ENCODE measurements around the gene TMC5.
A peak's percentile ranks its signal among the peaks of the same experiment; 100 is the strongest.

Gene TMC5

GRCh38 chr16:19518388-19518787 lies 100.7 kb downstream of the TMC5 start:
- TF ChIP-seq CTCF (IDR thresholded peaks at IDR 0.05; ENCODE audit: extremely low read depth, insufficient read depth, missing control alignments) = no peak
- in situ Hi-C loops (cut with MboI; ENCODE audit: low pct_unique_long_range_greater_than_20kb, low sequenced_read_pairs, unreplicated experiment) = no loop called here
- DNase-seq (ENCODE audit: low spot score) = no peak

DNA sequence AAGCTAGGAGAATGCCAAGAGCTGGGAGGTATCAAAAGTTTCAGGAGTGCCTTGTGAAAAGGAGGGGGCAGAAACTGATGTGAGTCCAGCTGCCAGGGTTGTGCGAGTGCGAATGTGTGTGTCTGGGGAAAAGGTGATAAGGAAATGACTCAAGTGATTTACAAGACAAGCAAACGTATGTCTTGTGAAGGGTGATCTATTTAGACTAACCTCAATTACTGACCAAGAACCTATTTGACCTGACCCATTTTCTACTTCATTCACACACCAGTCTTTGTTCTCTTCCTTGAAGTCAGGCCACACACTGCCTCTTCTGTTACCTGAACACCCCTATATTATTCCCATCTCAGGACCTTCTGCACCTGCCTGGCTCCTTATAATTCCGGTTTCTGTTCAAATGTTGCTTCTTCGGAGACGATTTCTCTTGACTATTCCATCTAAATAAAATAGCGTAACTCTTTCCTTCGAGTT lies 103.2 kb downstream of the TMC5 start:
- DNase-seq (ENCODE audit: low spot score) = peak; percentile 20
- in situ Hi-C loops (cut with MboI; ENCODE audit: low pct_unique_long_range_greater_than_20kb, low sequenced_read_pairs, unreplicated experiment) = no loop called here
- no peak for TF ChIP-seq CTCF (IDR thresholded peaks at IDR 0.05; ENCODE audit: extremely low read depth, insufficient read depth, missing control alignments)

- DNase-seq (ENCODE audit: low spot score) = peak; percentile 93
- in situ Hi-C loops (cut with MboI; ENCODE audit: low pct_unique_long_range_greater_than_20kb, low sequenced_read_pairs, unreplicated experiment) = no loop called here
Observed at GRCh38 chr16:19521471-19522396, 104.1 kb downstream of the TMC5 start, which contains the start of gene GDE1. TSS of gene GDE1 (minus strand) at chr16:19522098. CDS start at chr16:19521964, 134 bp downstream.

GRCh38 chr16:19522397-19522732 lies 104.7 kb downstream of the TMC5 start:
- no peak for DNase-seq (ENCODE audit: low spot score)
- TF ChIP-seq CTCF (IDR thresholded peaks at IDR 0.05; ENCODE audit: extremely low read depth, insufficient read depth, missing control alignments) = no peak
- in situ Hi-C loops (cut with MboI; ENCODE audit: low pct_unique_long_range_greater_than_20kb, low sequenced_read_pairs, unreplicated experiment) = no loop called here

More at GRCh38 chr16:19521471-19522396, 104.1 kb downstream of the TMC5 start, which contains the start of gene GDE1:
- peak; percentile 57 for TF ChIP-seq CTCF (IDR thresholded peaks at IDR 0.05; ENCODE audit: extremely low read depth, insufficient read depth, missing control alignments)

- no peak for DNase-seq (ENCODE audit: low spot score)
- TF ChIP-seq CTCF (IDR thresholded peaks at IDR 0.05; ENCODE audit: extremely low read depth, insufficient read depth, missing control alignments) = no peak
- in situ Hi-C loops (cut with MboI; ENCODE audit: low pct_unique_long_range_greater_than_20kb, low sequenced_read_pairs, unreplicated experiment) = no loop called here
Observed at GRCh38 chr16:19522760-19523159, 105.1 kb downstream of the TMC5 start.

GRCh38 chr16:19523184-19523558 lies 105.5 kb downstream of the TMC5 start:
- DNase-seq (ENCODE audit: low spot score) = no peak
- TF ChIP-seq CTCF (IDR thresholded peaks at IDR 0.05; ENCODE audit: extremely low read depth, insufficient read depth, missing control alignments) = no peak
- in situ Hi-C loops (cut with MboI; ENCODE audit: low pct_unique_long_range_greater_than_20kb, low sequenced_read_pairs, unreplicated experiment) = no loop called here

Measured in GM13977 (cell line).